Esophagus muscularis mucosa (tissue), 4 donors: ENCODE data around the gene PAQR9. TPM values are rescaled to one million over a fixed set of nuclear protein-coding genes. Genes with fewer than 3 reads are reported as not detected.

Experiments
- DNase-seq: peaks from one replicate; pipeline ENCODE4 v3.0.0-alpha.2; 2017; ENCODE audit errors: extremely low spot score
- H3K27ac ChIP-seq, 4 donors: fragments of 200-600 bp; sonication (generic); replicated peaks in 1 of 4; 1 replicate in 3 of 4; 2 replicates in 1 of 4; pipeline ENCODE4 v1.5.1; 2016 to 2019; ENCODE audit warnings: mild to moderate bottlenecking in 1 of 4
- H3K27me3 ChIP-seq, 4 donors: fragments of 200-600 bp; sonication (generic); one replicate each; pipeline versions ENCODE4 v1.5.1 to v1.6.0; 2016 to 2019
- H3K36me3 ChIP-seq, 4 donors: fragments of 200-600 bp; sonication (generic); one replicate each; pipeline ENCODE4 v1.5.1; 2016 to 2019
- H3K4me1 ChIP-seq, 4 donors: fragments of 200-600 bp; sonication (generic); one replicate each; pipeline ENCODE4 v1.5.1; 2016 to 2019
- H3K4me3 ChIP-seq, 4 donors: fragments of 200-600 bp; sonication (generic); 1 replicate in 2 of 4; 2 replicates in 2 of 4; pipeline ENCODE4 v1.5.1; 2016 to 2019; ENCODE audit warnings: mild to moderate bottlenecking in 4 of 4, moderate library complexity in 1 of 4
- H3K9me3 ChIP-seq, 4 donors: fragments of 200-600 bp; sonication (generic); 1 replicate in 3 of 4; 2 replicates in 1 of 4; pipeline ENCODE4 v1.5.1; 2016 to 2019
- EP300 ChIP-seq: sonication (generic); formaldehyde crosslinking; IDR thresholded peaks from one replicate; pipeline ENCODE4 v1.6.1; 2017; ENCODE audit warnings: antibody characterized with exemption
- POLR2A ChIP-seq: fragments of 450-650 bp; IDR thresholded peaks from one replicate; pipeline ENCODE4 v1.6.1; 2017; ENCODE audit warnings: antibody characterized with exemption, moderate library complexity, mild to moderate bottlenecking, low read depth
- POLR2AphosphoS5 ChIP-seq, 2 donors: sonication (generic); formaldehyde crosslinking; IDR thresholded peaks; one replicate each; pipeline ENCODE4 v1.6.1; 2017; ENCODE audit warnings: antibody characterized with exemption in 2 of 2
- WGBS: methylation state at CpG from one replicate; pipeline ENCODE4 v1.1.5; 2018; 5-methylcytosine and 5-hydroxymethylcytosine counted together
- intact Hi-C: fragments of 100-400 bp; cut with DNase I; formaldehyde crosslinking; loops from one replicate; pipeline ENCODE4 v1.15.1; 2023
- total RNA-seq, 4 donors: library from RNA; depleted of rRNA; stranded (reverse); fragments of >200 nt; gene quantifications; one replicate each; pipeline versions ENCODE4 v1.1.0 to v1.2.1, GENCODE V29; 2016
- TF ChIP-seq, protein P1 (sequence below), 3 experiments: fragments of 200-600 bp in 2 of 3; fragments of 450-650 bp in 1 of 3; sonication (generic) in 2 of 3; IDR thresholded peaks; one replicate each; pipeline ENCODE4 v1.5.1; 2017 to 2019; ENCODE audit warnings: antibody characterized with exemption in 3 of 3, mild to moderate bottlenecking in 2 of 3, moderate library complexity in 1 of 3

Gene PAQR9
- total RNA-seq, 4 donors from 2014 or later = not detected

DNA sequence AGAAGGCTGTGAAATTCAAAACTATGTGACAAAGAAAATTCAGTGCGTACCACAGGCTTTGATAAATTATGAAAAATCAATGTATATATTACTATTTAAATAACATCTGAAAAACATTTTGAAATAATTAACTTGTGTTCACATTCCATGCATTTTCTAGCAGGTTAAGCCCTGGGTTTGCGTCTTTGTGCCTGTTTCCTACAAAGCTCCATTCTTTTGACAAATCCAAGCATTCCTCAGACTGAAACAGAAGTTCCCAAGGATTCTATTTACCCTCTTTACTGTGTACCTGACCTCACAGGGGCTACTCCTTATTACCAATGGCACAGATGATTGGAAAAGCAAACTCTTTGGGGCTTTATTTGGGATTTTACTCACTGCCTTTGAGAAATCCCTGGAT lies 1.9 kb downstream of the PAQR9 start:
- peaks cover 11 to 19% (median 13%) of the 10 kb centered on the region in 4 donors for H3K4me1 ChIP-seq
- TF ChIP-seq, protein P1, sequence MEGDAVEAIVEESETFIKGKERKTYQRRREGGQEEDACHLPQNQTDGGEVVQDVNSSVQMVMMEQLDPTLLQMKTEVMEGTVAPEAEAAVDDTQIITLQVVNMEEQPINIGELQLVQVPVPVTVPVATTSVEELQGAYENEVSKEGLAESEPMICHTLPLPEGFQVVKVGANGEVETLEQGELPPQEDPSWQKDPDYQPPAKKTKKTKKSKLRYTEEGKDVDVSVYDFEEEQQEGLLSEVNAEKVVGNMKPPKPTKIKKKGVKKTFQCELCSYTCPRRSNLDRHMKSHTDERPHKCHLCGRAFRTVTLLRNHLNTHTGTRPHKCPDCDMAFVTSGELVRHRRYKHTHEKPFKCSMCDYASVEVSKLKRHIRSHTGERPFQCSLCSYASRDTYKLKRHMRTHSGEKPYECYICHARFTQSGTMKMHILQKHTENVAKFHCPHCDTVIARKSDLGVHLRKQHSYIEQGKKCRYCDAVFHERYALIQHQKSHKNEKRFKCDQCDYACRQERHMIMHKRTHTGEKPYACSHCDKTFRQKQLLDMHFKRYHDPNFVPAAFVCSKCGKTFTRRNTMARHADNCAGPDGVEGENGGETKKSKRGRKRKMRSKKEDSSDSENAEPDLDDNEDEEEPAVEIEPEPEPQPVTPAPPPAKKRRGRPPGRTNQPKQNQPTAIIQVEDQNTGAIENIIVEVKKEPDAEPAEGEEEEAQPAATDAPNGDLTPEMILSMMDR (IDR thresholded peaks at IDR 0.05) = no peak
- TF ChIP-seq EP300 = no peak
- no peak for TF ChIP-seq POLR2A
- TF ChIP-seq POLR2AphosphoS5 (IDR thresholded peaks at IDR 0.05) = no peak
- no peak overlapping the region for H3K4me3 ChIP-seq
- no peaks in the 10 kb centered on the region for H3K9me3 ChIP-seq
- intact Hi-C loops = no loop called here
- WGBS = 87% methylated on average over 2 of the region's 2 CpGs
- no peaks in the 10 kb centered on the region for H3K36me3 ChIP-seq
- DNase-seq = no peak
- no peak overlapping the region for H3K27ac ChIP-seq
- H3K27me3 ChIP-seq = peaks cover 0 to 54% (median 29%) of the 10 kb centered on the region in 4 donors

DNA sequence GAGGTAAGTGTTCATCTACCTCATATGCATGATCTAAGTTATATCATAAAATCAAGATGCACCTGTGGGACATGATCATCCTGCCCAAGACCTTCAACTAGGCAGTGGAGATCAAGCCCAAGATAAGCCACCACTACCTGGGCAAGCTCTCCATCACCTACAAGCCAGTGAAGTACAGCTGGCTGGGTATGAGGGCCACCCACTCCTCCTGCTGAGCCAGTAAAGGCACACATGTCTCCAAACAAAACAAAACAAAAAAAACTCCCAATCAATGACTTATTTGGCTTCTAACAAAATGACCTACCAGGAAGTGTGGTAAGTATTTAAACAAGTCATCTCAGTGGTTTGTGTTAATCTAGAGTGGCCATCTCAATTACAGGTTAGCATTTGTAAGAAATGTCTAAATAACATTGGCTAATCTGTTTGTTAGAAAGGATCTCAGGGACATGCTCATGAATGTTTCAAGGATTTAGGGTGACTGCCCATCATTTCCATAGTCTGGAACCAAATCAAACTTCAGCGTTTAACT lies 3.1 kb downstream of the PAQR9 start:
- Histone ChIP-seq H3K4me3 (no peak overlapping the region), H3K4me1 (peaks cover 11 to 19% (median 13%) of the 10 kb centered on the region in 4 donors), H3K27me3 (peaks cover 0 to 54% (median 29%) of the 10 kb centered on the region in 4 donors), H3K36me3 (no peaks in the 10 kb centered on the region), H3K9me3 (no peaks in the 10 kb centered on the region), H3K27ac (no peak overlapping the region)
- peak; percentile 39 for DNase-seq
- intact Hi-C loops = no loop called here
- TF ChIP-seq POLR2A (no peak), EP300 (no peak), POLR2AphosphoS5 (IDR thresholded peaks at IDR 0.05) (no peak)
- TF ChIP-seq, protein P1 (IDR thresholded peaks at IDR 0.05) = no peak
- WGBS = 88% methylated on average over 1 of the region's 1 CpG

DNA sequence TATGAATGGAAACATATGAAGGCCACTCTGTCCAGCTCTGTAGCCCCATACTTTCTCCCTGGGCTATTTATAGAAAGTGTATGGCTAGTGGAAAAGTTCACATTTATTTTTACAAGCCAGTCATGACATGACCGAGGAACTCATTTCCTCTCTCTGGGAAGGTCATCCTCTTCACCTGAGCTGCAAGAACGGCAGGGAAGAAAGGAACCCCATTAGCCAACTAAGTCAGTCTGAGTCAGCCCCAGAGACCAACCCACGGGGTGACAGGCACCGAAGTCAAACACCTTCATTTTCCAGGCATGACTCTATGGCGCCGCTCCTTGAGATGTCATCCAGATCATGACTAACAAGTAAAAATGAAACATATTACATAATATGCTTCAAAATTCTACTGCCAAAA lies 4.8 kb downstream of the PAQR9 start:
- TF ChIP-seq, protein P1 (IDR thresholded peaks at IDR 0.05) = no peak
- TF ChIP-seq EP300 = no peak
- TF ChIP-seq POLR2A = no peak
- TF ChIP-seq POLR2AphosphoS5 (IDR thresholded peaks at IDR 0.05) = no peak
- Histone ChIP-seq H3K27ac (no peak overlapping the region), H3K4me1 (peaks cover 7 to 12% (median 8%) of the 10 kb centered on the region in 4 donors), H3K4me3 (no peak overlapping the region), H3K27me3 (peaks cover 0 to 43% (median 20%) of the 10 kb centered on the region in 4 donors), H3K36me3 (no peaks in the 10 kb centered on the region), H3K9me3 (no peaks in the 10 kb centered on the region)
- intact Hi-C loops = no loop called here
- DNase-seq = peak; percentile 39
- 34% methylated on average over 6 of the region's 6 CpGs for WGBS

DNA sequence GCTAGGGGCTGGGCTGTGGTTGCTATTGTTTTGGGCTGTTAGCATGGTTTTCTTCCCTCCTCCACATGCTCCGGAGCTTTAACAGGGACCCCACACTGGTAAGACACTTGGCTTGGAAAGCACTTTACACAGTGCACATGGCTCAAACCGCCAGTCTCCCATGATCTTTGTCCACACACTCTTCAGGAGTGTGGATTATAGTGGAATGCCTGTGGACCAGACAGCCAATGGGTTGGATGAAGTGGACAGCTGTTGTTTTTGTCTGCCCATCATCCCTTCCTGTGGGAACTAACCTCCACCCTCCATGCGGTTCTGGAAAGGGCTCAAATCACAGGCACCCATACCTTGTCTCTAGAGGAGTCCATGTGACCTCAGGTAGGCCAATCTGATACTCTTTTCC lies 10.0 kb downstream of the PAQR9 start:
- Histone ChIP-seq H3K4me1 (peaks cover 0 to 4% (median 0%) of the 10 kb centered on the region in 4 donors), H3K36me3 (no peaks in the 10 kb centered on the region), H3K4me3 (no peak overlapping the region), H3K27me3 (peaks cover 0 to 9% (median under 1%) of the 10 kb centered on the region in 4 donors), H3K27ac (no peak overlapping the region), H3K9me3 (no peaks in the 10 kb centered on the region)
- no peak for TF ChIP-seq POLR2AphosphoS5 (IDR thresholded peaks at IDR 0.05)
- TF ChIP-seq POLR2A = no peak
- no peak for TF ChIP-seq EP300
- TF ChIP-seq, protein P1 (IDR thresholded peaks at IDR 0.05) = no peak
- 85% methylated on average over 3 of the region's 3 CpGs for WGBS
- intact Hi-C loops = no loop called here
- peak; percentile 80 for DNase-seq
